Measurements from ENCODE around the gene HBE1.

The HBE1 gene

GRCh38 chr11:5277807-5278382, 8.2 kb upstream of the HBE1 start:
- TF ChIP-seq CTCF (IDR thresholded peaks at IDR 0.05; ENCODE audit: low read depth, low read length): no peak

GRCh38 chr11:5276697-5277096, 7.0 kb upstream of the HBE1 start:
- TF ChIP-seq CTCF (IDR thresholded peaks at IDR 0.05; ENCODE audit: low read depth, low read length): no peak
- no peak for DNase-seq (ENCODE audit: extremely low read depth, low read depth)

More at GRCh38 chr11:5277807-5278382, 8.2 kb upstream of the HBE1 start:
- DNase-seq (ENCODE audit: extremely low read depth, low read depth): no peak

GRCh38 chr11:5275369-5276110, 5.8 kb upstream of the HBE1 start:
- TF ChIP-seq CTCF (IDR thresholded peaks at IDR 0.05; ENCODE audit: low read depth, low read length): no peak
- DNase-seq (ENCODE audit: extremely low read depth, low read depth): no peak

GRCh38 chr11:5274395-5274794, 4.7 kb upstream of the HBE1 start:
- no peak for DNase-seq (ENCODE audit: extremely low read depth, low read depth)
- TF ChIP-seq CTCF (IDR thresholded peaks at IDR 0.05; ENCODE audit: low read depth, low read length): no peak

GRCh38 chr11:5272395-5273017, 2.8 kb upstream of the HBE1 start:
- TF ChIP-seq CTCF (IDR thresholded peaks at IDR 0.05; ENCODE audit: low read depth, low read length): no peak

GRCh38 chr11:5267033-5267563, 2.6 kb downstream of the HBE1 start:
- TF ChIP-seq CTCF (IDR thresholded peaks at IDR 0.05; ENCODE audit: low read depth, low read length): no peak
- no peak for DNase-seq (ENCODE audit: extremely low read depth, low read depth)

More at GRCh38 chr11:5272395-5273017, 2.8 kb upstream of the HBE1 start:
- no peak for DNase-seq (ENCODE audit: extremely low read depth, low read depth)

GRCh38 chr11:5266609-5267008, 3.1 kb downstream of the HBE1 start:
- no peak for DNase-seq (ENCODE audit: extremely low read depth, low read depth)
- TF ChIP-seq CTCF (IDR thresholded peaks at IDR 0.05; ENCODE audit: low read depth, low read length): no peak
